Measurements from ENCODE around the gene CFAP57.

CFAP57 gene

GRCh38 chr1:43252225-43252624, 80.1 kb downstream of the CFAP57 start:
- H3K79me1 ChIP-seq (replicated peaks; ENCODE audit: low read length, poor library complexity, severe bottlenecking), result no peaks in the 10 kb centered on the region
- no peak overlapping the region for H3K18ac ChIP-seq (ENCODE audit: low read depth in 1 of 2, low read length in 2 of 2)
- H2AK5ac ChIP-seq (ENCODE audit: low read length, severe bottlenecking), result no peak overlapping the region
- H3K14ac ChIP-seq (ENCODE audit: low read length in 2 of 2), result no peak overlapping the region
- H3K4ac ChIP-seq (ENCODE audit: low read depth in 1 of 2, low read length in 2 of 2), result no peak overlapping the region
- no peak overlapping the region for H3K9ac ChIP-seq (ENCODE audit: low read length)
- no peak overlapping the region for H2BK12ac ChIP-seq (ENCODE audit: low read length in 2 of 2)
- H3K36me3 ChIP-seq (ENCODE audit: control insufficient read depth in 1 of 2, insufficient read depth in 2 of 2, low read depth in 1 of 2, low read length in 2 of 2), result no peaks in the 10 kb centered on the region
- no peaks in the 10 kb centered on the region for H3K4me1 ChIP-seq (ENCODE audit: control insufficient read depth, insufficient read depth, low read depth, low read length)
- H2BK5ac ChIP-seq (ENCODE audit: low read depth, low read length, poor library complexity, severe bottlenecking), result no peak overlapping the region
- no peak overlapping the region for H3K4me3 ChIP-seq (ENCODE audit: insufficient read depth in 1 of 2, low read depth in 1 of 2, low read length in 2 of 2)
- H3K4me2 ChIP-seq (ENCODE audit: low read length, poor library complexity, severe bottlenecking), result no peak overlapping the region
- no peak for DNase-seq
- no peak overlapping the region for H3K27ac ChIP-seq (ENCODE audit: low read length, poor library complexity, severe bottlenecking)
- no peak overlapping the region for H2BK15ac ChIP-seq (ENCODE audit: low read depth, poor library complexity, severe bottlenecking)
- peaks cover 13 to 27% of the 10 kb centered on the region in 2 experiments for H3K27me3 ChIP-seq (ENCODE audit: control insufficient read depth in 1 of 2, insufficient read depth in 1 of 2, low read length in 2 of 2)
- no peak overlapping the region for H3K23ac ChIP-seq (ENCODE audit: low read length in 2 of 2)
- H2AFZ ChIP-seq (ENCODE audit: low read depth, low read length), result no peak overlapping the region
- 67% methylated on average over 1 of the region's 1 CpG for WGBS
- H3K9me3 ChIP-seq (ENCODE audit: control insufficient read depth, low read length), result peaks cover 2% of the 10 kb centered on the region
- no peak overlapping the region for H4K91ac ChIP-seq (ENCODE audit: low read length)
- H2BK120ac ChIP-seq (ENCODE audit: low read depth, low read length), result no peak overlapping the region
- H4K8ac ChIP-seq (ENCODE audit: low read length), result no peak overlapping the region

GRCh38 chr1:43253173-43253572, 81.0 kb downstream of the CFAP57 start:
- Histone ChIP-seq H2BK5ac (ENCODE audit: low read depth, low read length, poor library complexity, severe bottlenecking) (no peak overlapping the region), H3K23ac (ENCODE audit: low read length in 2 of 2) (no peak overlapping the region), H3K36me3 (ENCODE audit: control insufficient read depth in 1 of 2, insufficient read depth in 2 of 2, low read depth in 1 of 2, low read length in 2 of 2) (no peaks in the 10 kb centered on the region), H3K4ac (ENCODE audit: low read depth in 1 of 2, low read length in 2 of 2) (no peak overlapping the region), H3K79me1 (replicated peaks; ENCODE audit: low read length, poor library complexity, severe bottlenecking) (no peaks in the 10 kb centered on the region), H2AFZ (ENCODE audit: low read depth, low read length) (no peak overlapping the region), H2AK5ac (ENCODE audit: low read length, severe bottlenecking) (no peak overlapping the region), H3K18ac (ENCODE audit: low read depth in 1 of 2, low read length in 2 of 2) (no peak overlapping the region), H3K27ac (ENCODE audit: low read length, poor library complexity, severe bottlenecking) (no peak overlapping the region), H2BK120ac (ENCODE audit: low read depth, low read length) (no peak overlapping the region), H2BK15ac (ENCODE audit: low read depth, poor library complexity, severe bottlenecking) (no peak overlapping the region), H3K9me3 (ENCODE audit: control insufficient read depth, low read length) (peaks cover 2% of the 10 kb centered on the region), H4K8ac (ENCODE audit: low read length) (no peak overlapping the region), H3K9ac (ENCODE audit: low read length) (no peak overlapping the region), H3K4me2 (ENCODE audit: low read length, poor library complexity, severe bottlenecking) (no peak overlapping the region), H3K4me1 (ENCODE audit: control insufficient read depth, insufficient read depth, low read depth, low read length) (no peaks in the 10 kb centered on the region), H3K14ac (ENCODE audit: low read length in 2 of 2) (no peak overlapping the region), H4K91ac (ENCODE audit: low read length) (no peak overlapping the region), H3K27me3 (ENCODE audit: control insufficient read depth in 1 of 2, insufficient read depth in 1 of 2, low read length in 2 of 2) (peaks cover 18 to 29% of the 10 kb centered on the region in 2 experiments), H2BK12ac (ENCODE audit: low read length in 2 of 2) (no peak overlapping the region), H3K4me3 (ENCODE audit: insufficient read depth in 1 of 2, low read depth in 1 of 2, low read length in 2 of 2) (no peak overlapping the region)
- 86% methylated on average over 4 of the region's 4 CpGs for WGBS
- no peak for DNase-seq

GRCh38 chr1:43253876-43254275, 81.7 kb downstream of the CFAP57 start:
- 91% methylated on average over 8 of the region's 8 CpGs for WGBS
- Histone ChIP-seq H3K36me3 (ENCODE audit: control insufficient read depth in 1 of 2, insufficient read depth in 2 of 2, low read depth in 1 of 2, low read length in 2 of 2) (no peaks in the 10 kb centered on the region), H3K9ac (ENCODE audit: low read length) (no peak overlapping the region), H2BK120ac (ENCODE audit: low read depth, low read length) (no peak overlapping the region), H3K18ac (ENCODE audit: low read depth in 1 of 2, low read length in 2 of 2) (no peak overlapping the region), H3K4me1 (ENCODE audit: control insufficient read depth, insufficient read depth, low read depth, low read length) (no peaks in the 10 kb centered on the region), H4K8ac (ENCODE audit: low read length) (no peak overlapping the region), H3K23ac (ENCODE audit: low read length in 2 of 2) (no peak overlapping the region), H2AFZ (ENCODE audit: low read depth, low read length) (no peak overlapping the region), H3K4me3 (ENCODE audit: insufficient read depth in 1 of 2, low read depth in 1 of 2, low read length in 2 of 2) (no peak overlapping the region), H3K27ac (ENCODE audit: low read length, poor library complexity, severe bottlenecking) (no peak overlapping the region), H3K4ac (ENCODE audit: low read depth in 1 of 2, low read length in 2 of 2) (no peak overlapping the region), H2BK15ac (ENCODE audit: low read depth, poor library complexity, severe bottlenecking) (no peak overlapping the region), H3K27me3 (ENCODE audit: control insufficient read depth in 1 of 2, insufficient read depth in 1 of 2, low read length in 2 of 2) (peaks cover 18 to 30% of the 10 kb centered on the region in 2 experiments), H2AK5ac (ENCODE audit: low read length, severe bottlenecking) (no peak overlapping the region), H3K9me3 (ENCODE audit: control insufficient read depth, low read length) (peaks cover 5% of the 10 kb centered on the region), H3K14ac (ENCODE audit: low read length in 2 of 2) (no peak overlapping the region), H2BK12ac (ENCODE audit: low read length in 2 of 2) (no peak overlapping the region), H2BK5ac (ENCODE audit: low read depth, low read length, poor library complexity, severe bottlenecking) (no peak overlapping the region), H3K79me1 (replicated peaks; ENCODE audit: low read length, poor library complexity, severe bottlenecking) (no peaks in the 10 kb centered on the region), H4K91ac (ENCODE audit: low read length) (no peak overlapping the region), H3K4me2 (ENCODE audit: low read length, poor library complexity, severe bottlenecking) (no peak overlapping the region)
- no peak for DNase-seq

- Histone ChIP-seq H3K4me3 (ENCODE audit: insufficient read depth in 1 of 2, low read depth in 1 of 2, low read length in 2 of 2) (no peak overlapping the region), H2BK12ac (ENCODE audit: low read length in 2 of 2) (no peak overlapping the region), H3K9ac (ENCODE audit: low read length) (no peak overlapping the region), H2BK15ac (ENCODE audit: low read depth, poor library complexity, severe bottlenecking) (no peak overlapping the region), H3K9me3 (ENCODE audit: control insufficient read depth, low read length) (peaks cover 5% of the 10 kb centered on the region), H2AFZ (ENCODE audit: low read depth, low read length) (no peak overlapping the region), H2BK120ac (ENCODE audit: low read depth, low read length) (no peak overlapping the region), H2AK5ac (ENCODE audit: low read length, severe bottlenecking) (no peak overlapping the region), H3K23ac (ENCODE audit: low read length in 2 of 2) (no peak overlapping the region), H3K4me1 (ENCODE audit: control insufficient read depth, insufficient read depth, low read depth, low read length) (no peaks in the 10 kb centered on the region), H4K8ac (ENCODE audit: low read length) (no peak overlapping the region), H3K36me3 (ENCODE audit: control insufficient read depth in 1 of 2, insufficient read depth in 2 of 2, low read depth in 1 of 2, low read length in 2 of 2) (no peaks in the 10 kb centered on the region), H3K4ac (ENCODE audit: low read depth in 1 of 2, low read length in 2 of 2) (no peak overlapping the region), H3K14ac (ENCODE audit: low read length in 2 of 2) (peak overlapping the region in 1 of 2 experiments; percentile 64), H3K27me3 (ENCODE audit: control insufficient read depth in 1 of 2, insufficient read depth in 1 of 2, low read length in 2 of 2) (peaks cover 18 to 30% of the 10 kb centered on the region in 2 experiments), H4K91ac (ENCODE audit: low read length) (no peak overlapping the region), H3K4me2 (ENCODE audit: low read length, poor library complexity, severe bottlenecking) (no peak overlapping the region), H3K79me1 (replicated peaks; ENCODE audit: low read length, poor library complexity, severe bottlenecking) (no peaks in the 10 kb centered on the region), H3K18ac (ENCODE audit: low read depth in 1 of 2, low read length in 2 of 2) (no peak overlapping the region), H2BK5ac (ENCODE audit: low read depth, low read length, poor library complexity, severe bottlenecking) (no peak overlapping the region), H3K27ac (ENCODE audit: low read length, poor library complexity, severe bottlenecking) (no peak overlapping the region)
- no peak for DNase-seq
- 66% methylated on average over 10 of the region's 10 CpGs for WGBS
Measured at GRCh38 chr1:43255438-43256210, 83.5 kb downstream of the CFAP57 start.
